RKO (cell line): Measurements from ENCODE around the gene COQ2.

ENCODE experiments used
- DNase-seq: peaks from one replicate; pipeline ENCODE4 v3.0.0-alpha.2; 2016; ENCODE audit warnings: low spot score

The COQ2 gene

DNA sequence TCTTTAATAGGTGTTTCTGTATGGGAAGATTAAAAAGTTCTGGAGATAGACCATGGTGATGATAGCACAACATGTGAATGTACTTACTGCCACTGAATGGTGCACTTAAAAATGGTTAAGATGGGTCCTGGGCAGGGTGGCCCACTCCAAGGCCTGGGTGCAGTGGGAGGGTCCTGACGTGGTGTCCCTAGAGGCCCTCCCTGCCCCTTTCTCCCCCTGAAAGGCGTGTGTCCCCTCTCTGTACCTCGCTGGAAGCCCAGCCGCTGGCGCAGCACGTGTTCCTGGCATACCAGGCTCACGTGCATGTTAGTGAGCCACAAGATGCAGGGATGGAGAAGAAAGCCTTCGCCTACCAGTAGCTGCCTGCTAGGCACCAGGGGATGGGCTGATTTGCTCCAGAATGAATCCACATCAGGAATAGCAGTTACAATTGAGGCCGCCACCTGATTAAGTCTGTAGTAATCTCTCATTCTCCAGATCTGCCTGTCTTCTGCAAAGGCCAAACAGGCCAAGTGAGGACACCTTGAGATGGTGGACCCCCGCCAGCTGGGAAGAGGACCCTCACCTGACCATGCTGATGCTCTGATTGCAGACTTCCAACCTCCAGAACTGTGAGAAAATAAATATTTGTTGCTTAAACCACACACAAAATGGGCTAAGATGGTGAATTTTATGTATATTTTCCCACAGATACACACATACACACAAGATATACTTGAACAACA is 67.5 kb downstream of the COQ2 start:
- no peak for DNase-seq

DNA sequence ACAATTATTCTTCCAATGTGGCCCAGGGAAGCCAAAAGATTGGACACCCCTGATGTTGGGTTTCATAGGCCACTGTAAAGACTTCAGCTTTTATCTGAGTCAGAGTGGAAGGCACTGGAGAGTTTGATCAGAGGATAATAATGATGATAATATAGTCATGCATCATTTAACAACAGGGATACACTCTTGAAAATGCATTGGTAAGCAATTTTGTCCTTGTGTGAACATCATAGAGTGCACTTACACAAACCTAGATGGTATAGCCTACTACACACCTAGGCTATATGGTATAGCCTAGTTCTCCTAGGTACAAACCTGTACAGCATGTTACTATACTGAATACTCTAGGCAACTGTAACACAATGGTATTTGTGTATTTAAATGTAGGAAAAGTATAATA is 70.5 kb downstream of the COQ2 start:
- no peak for DNase-seq
